GM19043 (cell line): Measurements from ENCODE around the gene HASPIN.

Experiments used
- ATAC-seq: cut with Tn5 transposase; IDR thresholded peaks from one replicate; pipeline ENCODE4 v1.9.1; 2021; ENCODE audit warnings: low read depth; ENCODE audit not compliant: unreplicated experiment

The HASPIN gene

GRCh38 chr17:3723556-3724377 lies at the start of gene HASPIN:
TSS of gene HASPIN (plus strand) at chr17:3723903. CDS start at chr17:3723936, 33 bp downstream.
- peak; percentile 85 for ATAC-seq

GRCh38 chr17:3675886-3676285 lies 47.8 kb upstream of the HASPIN start:
- ATAC-seq, result no peak

GRCh38 chr17:3678095-3678820 lies 45.4 kb upstream of the HASPIN start:
- ATAC-seq, result no peak

- no peak for ATAC-seq
These were observed 44.7 kb upstream of the HASPIN start for GRCh38 chr17:3678821-3679530.

GRCh38 chr17:3679531-3680126 lies 44.1 kb upstream of the HASPIN start:
- no peak for ATAC-seq

- ATAC-seq, result no peak
These were observed 42.6 kb upstream of the HASPIN start for GRCh38 chr17:3681057-3681456.

GRCh38 chr17:3681565-3681964 lies 42.1 kb upstream of the HASPIN start:
- no peak for ATAC-seq

- no peak for ATAC-seq
These were observed 41.7 kb upstream of the HASPIN start for GRCh38 chr17:3682033-3682432.

- ATAC-seq, result no peak
These were observed 40.6 kb upstream of the HASPIN start for GRCh38 chr17:3683054-3683511.

- ATAC-seq, result no peak
These were observed 38.5 kb upstream of the HASPIN start for GRCh38 chr17:3685174-3685573.

GRCh38 chr17:3688027-3688553 lies 35.6 kb upstream of the HASPIN start:
- ATAC-seq, result no peak

- no peak for ATAC-seq
These were observed 34.8 kb upstream of the HASPIN start for GRCh38 chr17:3688852-3689261.

- no peak for ATAC-seq
These were observed 34.2 kb upstream of the HASPIN start for GRCh38 chr17:3689262-3690093.

- ATAC-seq, result no peak
These were observed 33.5 kb upstream of the HASPIN start for GRCh38 chr17:3690094-3690715.

GRCh38 chr17:3691617-3692067 lies 32.1 kb upstream of the HASPIN start:
- no peak for ATAC-seq

GRCh38 chr17:3692346-3692745 lies 31.4 kb upstream of the HASPIN start:
- no peak for ATAC-seq

- no peak for ATAC-seq
These were observed 30.6 kb upstream of the HASPIN start for GRCh38 chr17:3693141-3693540.

GRCh38 chr17:3693829-3694231 lies 29.9 kb upstream of the HASPIN start:
- no peak for ATAC-seq

- ATAC-seq, result no peak
These were observed 28.5 kb upstream of the HASPIN start for GRCh38 chr17:3695129-3695722.
